ENCODE measurements around the gene GPR157.
"Not testable (repeated sequence)": the region's sequence is repeated elsewhere in the genome, so short reads cannot be mapped to it uniquely, and the experiment has no call there.

The GPR157 gene

GRCh38 chr1:9128520-9129265 lies at the start of gene GPR157:
GPR157 (minus strand) TSS chr1:9129102; CDS start chr1:9129027, 75 bp downstream.
- DNase-seq: peak; percentile 85

GRCh38 chr1:9174762-9175161 lies 45.9 kb upstream of the GPR157 start:
- DNase-seq: no peak

GRCh38 chr1:9174243-9174642 lies 45.3 kb upstream of the GPR157 start:
- DNase-seq: no peak

GRCh38 chr1:9169601-9170137 lies 40.8 kb upstream of the GPR157 start:
- DNase-seq: no peak

- DNase-seq: no peak
Observed at GRCh38 chr1:9167638-9168037, 38.7 kb upstream of the GPR157 start.

GRCh38 chr1:9166289-9167235 lies 37.7 kb upstream of the GPR157 start:
- no peak for DNase-seq

GRCh38 chr1:9165396-9165795 lies 36.5 kb upstream of the GPR157 start:
- DNase-seq: no peak

GRCh38 chr1:9164919-9165318 lies 36.0 kb upstream of the GPR157 start:
- DNase-seq: no peak

GRCh38 chr1:9164532-9164900 lies 35.6 kb upstream of the GPR157 start:
- DNase-seq: no peak

- DNase-seq: no peak
Observed at GRCh38 chr1:9161963-9162362, 33.1 kb upstream of the GPR157 start.

- DNase-seq: no peak
Observed at GRCh38 chr1:9161342-9161741, 32.4 kb upstream of the GPR157 start.

GRCh38 chr1:9160079-9160717 lies 31.3 kb upstream of the GPR157 start:
- DNase-seq: no peak

- no peak for DNase-seq
Observed at GRCh38 chr1:9155879-9156278, 27.0 kb upstream of the GPR157 start.

- DNase-seq: not testable (repeated sequence)
Observed at GRCh38 chr1:9155405-9155804, 26.5 kb upstream of the GPR157 start.

GRCh38 chr1:9153152-9153551 lies 24.2 kb upstream of the GPR157 start:
- DNase-seq: no peak

- DNase-seq: no peak
Observed at GRCh38 chr1:9152535-9152934, 23.6 kb upstream of the GPR157 start.

GRCh38 chr1:9151328-9151860 lies 22.5 kb upstream of the GPR157 start:
- no peak for DNase-seq

- DNase-seq: no peak
Observed at GRCh38 chr1:9150582-9151327, 21.9 kb upstream of the GPR157 start.

- DNase-seq: no peak
Observed at GRCh38 chr1:9149837-9150581, 21.1 kb upstream of the GPR157 start.

GRCh38 chr1:9149151-9149550 lies 20.2 kb upstream of the GPR157 start:
- DNase-seq: no peak

GRCh38 chr1:9146156-9146555 lies 17.3 kb upstream of the GPR157 start:
- no peak for DNase-seq

All from activated CD4-positive, alpha-beta T cell treated with anti-CD3 and anti-CD28 coated beads, Interleukin-10, Interleukin-2, amounts not matched to agents 100 ng/mL and 50 ng/mL, durations not matched to agents 16 hours and 8 hours (primary cell).